Glomerular visceral epithelial cell (primary cell): ENCODE data around the gene CCBE1.

Experiments used
- DNase-seq: peaks from one replicate; pipeline ENCODE4 v3.0.0-alpha.2; 2016; ENCODE audit errors: extremely low spot score

The CCBE1 gene

DNA sequence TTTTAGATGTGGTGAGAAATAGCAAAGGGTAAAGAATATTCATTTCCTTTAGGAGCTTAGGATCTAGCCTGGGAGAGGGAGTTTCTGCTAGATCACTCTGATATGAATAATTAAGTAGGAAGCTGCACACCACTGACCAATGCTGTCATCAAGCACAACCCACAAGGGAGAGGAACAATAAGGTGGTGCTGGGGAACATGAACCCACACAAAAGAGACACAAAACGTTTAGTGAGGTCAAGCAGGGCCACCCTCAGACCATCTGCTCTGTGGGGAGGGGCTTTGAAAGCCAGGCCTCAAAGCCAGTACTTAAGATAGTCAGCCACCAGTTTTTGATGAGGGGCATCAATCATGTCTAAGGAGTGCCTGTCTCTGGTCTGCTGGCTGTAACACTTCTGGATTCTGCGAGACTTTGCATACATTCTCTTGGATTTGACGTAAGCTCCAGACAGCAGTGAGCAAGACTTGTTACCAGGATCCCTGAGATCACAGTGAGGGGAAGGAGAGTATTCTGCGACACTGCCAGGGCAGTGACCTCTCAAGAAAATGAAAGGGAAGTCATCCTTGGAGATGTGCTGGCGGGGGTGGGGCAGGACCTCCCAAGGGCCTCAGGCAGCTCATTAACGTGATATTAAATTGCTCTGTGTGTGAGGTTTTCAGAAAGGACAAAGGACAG lies 127.0 kb downstream of the CCBE1 start:
- DNase-seq: peak; percentile 13

DNA sequence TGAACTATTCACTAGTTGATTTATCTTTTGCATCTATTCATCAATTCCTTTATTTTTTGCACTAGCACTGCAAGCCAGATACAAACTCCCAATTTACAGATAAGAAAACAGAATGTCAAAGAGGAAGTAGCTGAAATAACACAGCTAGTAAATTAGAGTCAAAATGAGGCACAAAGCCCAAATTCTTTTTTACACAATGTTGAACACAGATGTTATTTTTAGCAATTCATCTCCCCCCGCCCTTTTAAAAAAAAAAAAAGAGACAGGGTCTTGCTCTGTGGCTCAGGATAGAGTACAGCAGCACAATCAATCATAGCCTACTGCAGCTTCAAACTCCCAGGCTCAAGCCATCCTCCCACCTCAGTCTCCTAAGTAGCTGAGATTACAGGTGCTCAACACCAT lies 127.8 kb downstream of the CCBE1 start:
- no peak for DNase-seq

DNA sequence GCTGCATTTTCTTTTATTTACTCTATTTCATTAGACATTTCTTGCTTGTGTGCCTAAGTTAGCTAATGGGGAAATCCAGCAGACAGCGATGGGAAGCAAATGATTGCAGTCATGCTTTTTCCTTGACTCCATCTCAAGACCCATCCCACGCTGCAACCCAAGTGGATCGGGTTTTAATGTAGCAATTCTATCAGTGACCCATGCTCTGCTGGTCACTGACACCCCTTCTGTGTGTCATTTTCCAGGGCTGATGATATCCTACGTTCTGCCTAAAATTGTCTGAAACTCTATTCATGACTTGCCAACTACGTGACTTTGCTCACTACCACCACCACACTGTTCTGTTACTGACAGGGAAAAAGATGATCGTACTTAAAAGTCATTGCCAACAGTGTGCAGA lies 129.8 kb downstream of the CCBE1 start:
- DNase-seq: no peak

DNA sequence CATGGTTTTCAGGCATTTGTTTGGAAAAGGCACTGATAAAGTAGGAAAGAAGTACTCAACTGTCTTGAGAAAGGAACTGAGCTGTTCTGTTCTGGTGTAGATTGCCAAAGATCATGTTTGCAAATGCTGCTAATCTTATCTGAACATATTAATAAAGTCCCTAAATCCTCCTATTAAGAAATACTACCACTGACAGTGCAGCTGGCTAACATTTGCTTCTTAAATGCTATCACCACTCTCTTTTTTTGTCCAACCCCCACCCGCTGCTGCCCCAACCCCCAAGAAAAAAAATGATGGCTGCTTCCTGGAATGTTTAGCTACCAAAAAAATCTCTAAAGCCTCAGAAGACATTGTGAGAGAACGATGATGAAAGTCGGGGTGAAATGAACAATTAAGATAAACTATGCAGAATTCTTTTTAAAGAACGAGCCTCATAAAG lies 130.7 kb downstream of the CCBE1 start:
- DNase-seq: no peak

DNA sequence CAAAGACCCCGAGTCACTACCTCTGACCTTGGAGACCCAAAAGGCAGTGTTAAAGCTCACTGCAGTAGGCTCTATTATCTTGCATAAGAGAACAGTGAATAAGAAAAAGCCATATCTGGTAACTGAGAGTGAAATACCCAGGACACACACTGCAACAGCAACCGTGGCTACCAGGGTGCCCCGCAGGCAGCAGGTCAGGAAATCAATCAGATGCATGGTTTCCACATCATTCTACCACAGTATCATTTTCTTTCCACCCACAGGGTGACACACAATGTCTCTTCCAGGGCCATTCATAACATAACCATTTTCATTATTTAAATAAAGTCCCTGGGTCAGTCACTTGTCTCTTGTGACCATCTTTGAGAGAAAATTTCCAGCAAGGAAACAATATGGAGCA lies 131.3 kb downstream of the CCBE1 start:
- no peak for DNase-seq

DNA sequence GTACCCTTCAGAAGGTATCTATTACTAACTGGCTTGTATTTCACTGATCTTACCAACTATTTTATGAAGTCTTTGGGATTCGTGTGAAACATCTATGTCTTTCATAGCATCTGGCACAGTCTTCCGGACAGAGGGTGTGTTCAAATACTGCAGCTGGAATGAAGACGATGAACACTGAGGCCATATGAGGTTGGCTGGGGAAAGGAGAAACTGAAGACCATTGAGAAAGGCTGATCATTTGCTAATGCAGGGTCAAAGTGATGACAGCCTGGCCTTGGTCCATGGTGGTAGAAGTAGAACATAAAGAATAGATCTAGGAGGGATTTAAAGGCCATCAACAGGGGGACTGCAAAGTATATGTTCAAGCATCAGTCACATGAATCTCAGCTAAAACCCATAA lies 132.7 kb downstream of the CCBE1 start:
- DNase-seq: no peak

DNA sequence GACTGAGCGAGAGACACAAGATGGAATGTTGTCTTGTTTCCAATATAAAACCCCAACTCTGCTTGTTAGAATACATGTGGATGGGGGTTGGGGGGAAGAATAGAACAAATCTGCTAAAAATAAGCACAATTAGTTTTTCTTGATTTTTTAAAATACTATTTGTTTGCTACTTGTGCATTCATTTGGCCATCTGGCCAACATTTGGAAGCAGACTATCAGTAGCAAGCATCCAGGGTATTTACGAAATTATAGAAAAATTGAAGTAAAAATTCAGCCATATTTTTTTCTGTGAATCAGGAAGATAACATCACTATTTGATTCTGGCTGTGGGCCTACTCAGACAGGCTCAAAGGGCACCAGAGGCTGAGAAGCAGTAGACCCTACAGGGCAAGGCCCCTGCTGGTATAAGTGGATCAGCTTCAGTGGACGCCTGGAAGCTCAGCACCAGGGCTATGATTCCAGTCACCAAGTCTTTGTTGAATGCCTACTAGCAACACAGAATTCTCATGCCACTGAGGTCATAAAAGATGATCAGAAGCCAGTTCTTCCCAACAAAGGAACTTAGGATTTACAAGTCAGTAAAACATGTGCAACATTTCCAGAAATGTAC lies 133.9 kb downstream of the CCBE1 start:
- DNase-seq: no peak

DNA sequence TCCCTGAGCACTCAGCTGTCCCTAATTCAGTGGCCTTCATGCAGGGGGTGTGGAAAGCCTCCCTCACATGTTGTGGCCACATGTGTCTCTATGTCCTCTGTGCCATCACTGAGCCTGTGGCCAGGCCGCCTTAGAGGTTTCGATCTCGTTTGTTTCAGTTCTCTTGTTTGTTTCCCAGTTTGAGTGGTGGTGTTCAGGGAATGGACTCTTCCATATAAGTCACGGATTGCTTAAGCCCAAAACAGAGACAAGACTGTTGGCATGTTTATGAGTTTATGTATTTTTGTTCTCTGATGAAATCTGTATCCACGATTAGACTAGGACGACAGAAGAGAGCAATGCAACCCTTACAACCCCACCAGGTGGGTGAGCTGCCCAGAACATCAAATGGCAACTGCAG lies 134.5 kb downstream of the CCBE1 start:
- no peak for DNase-seq

DNA sequence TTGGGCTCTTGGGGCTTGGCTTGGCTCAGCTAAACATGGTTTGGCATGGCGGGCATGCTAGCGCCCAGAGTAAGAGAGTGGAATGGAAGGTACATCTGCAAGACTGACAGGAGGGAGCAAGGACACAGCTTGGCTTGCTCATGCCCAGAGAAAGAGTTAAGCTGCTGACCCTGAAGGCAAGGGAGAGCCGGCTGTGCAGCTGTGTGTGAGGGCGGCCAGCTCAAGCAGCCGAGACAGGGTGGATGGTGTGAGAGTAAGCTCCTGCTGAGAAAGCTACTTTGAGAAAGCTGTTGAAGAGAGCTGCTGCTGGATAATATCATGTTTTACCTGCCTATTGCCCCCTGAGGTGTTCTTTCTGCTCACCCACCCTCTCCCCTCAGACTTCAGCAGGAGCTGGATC lies 135.6 kb downstream of the CCBE1 start:
- no peak for DNase-seq

DNA sequence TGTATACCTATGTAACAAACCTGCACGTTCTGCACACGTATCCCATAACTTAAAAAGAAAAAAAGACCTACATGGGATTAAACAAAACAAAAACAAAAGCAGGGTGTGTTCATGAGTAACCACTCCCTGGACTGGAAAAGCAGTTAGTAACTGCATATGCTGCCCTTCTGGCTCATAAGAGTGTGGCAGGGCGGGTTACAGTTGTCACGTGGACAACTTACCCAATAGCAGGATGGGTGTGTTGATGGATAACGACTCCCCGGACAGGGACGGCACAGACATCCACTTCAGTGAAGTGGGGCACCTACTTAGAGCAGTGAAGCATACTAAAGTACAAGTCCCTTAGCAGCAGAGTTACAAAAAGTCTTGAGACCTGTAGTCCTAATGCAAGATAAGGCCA lies 136.7 kb downstream of the CCBE1 start:
- DNase-seq: no peak

DNA sequence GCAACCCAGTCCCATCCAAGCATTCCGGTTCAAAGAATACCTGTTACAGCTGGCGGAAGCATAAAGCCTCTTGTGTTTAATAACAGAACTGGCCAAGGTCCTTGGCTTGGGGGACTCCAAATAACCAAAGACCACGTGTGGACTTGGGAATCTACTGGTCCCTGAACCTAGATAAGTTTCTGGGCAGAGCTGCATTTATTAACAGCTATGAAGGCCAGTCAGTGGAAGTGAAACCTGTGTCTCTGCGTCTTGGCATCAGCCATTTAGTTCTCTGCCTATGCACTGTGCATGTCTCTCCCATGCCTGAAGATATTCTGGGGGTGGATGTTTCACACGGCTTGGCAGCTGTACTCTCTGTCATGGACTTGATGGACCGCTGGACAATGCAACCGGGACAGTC lies 137.7 kb downstream of the CCBE1 start:
- DNase-seq: no peak

DNA sequence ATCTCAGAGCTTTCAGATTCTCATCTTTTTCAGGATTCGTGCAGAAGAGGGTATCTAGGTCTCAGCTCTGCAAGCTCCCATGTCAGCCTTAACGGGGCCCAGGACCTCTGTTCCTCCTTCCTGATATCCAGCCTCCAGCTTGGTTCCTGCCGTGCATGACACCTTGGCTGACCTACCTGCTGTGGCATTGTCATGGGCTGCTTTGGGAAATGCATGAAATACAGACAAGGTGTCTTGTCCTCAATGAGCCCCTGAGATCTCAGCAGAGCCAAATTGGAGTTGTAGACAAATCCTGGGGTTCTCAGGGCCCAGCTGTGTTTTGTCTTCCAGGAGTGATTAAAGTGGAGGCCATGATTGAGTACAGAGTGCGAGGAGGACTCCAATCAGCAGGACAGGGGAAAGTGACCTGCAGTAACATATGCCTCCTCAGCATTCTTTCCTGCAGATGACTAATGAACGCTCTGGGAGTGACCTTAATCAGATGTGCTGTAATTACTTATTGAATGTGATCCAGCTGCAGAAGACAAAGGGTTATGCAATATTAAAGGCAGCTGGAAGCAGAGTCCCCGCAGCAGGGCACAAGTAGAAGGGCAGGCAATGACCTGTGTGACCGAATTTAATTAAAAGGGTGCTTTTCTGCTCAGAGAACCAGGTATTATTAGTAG lies 141.1 kb downstream of the CCBE1 start:
- DNase-seq: no peak

DNA sequence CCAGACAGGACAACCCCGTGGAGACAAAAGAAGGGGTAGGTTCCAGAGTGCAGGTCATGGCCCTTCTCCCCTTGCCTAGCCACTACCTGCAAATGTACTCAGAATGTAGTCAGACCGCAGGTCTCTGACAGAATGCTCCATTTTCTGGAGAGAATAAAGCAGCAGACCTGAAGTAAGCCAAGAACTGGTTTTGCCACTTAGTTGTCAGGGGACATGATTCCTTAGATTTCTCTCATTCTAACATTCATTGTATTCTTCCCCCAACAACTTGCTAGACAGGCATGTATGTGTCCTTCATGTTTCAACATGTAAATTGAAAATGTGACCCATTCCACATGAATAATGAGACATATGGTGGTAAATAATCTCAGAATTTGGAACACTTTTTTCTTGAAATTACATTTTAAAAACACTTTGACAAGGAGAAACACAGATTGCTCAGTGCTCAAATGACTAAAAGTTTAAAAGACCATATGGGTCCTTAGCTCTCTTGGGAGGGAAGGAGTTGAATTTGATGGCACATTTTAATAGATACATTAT lies 142.4 kb downstream of the CCBE1 start:
- DNase-seq: no peak

DNA sequence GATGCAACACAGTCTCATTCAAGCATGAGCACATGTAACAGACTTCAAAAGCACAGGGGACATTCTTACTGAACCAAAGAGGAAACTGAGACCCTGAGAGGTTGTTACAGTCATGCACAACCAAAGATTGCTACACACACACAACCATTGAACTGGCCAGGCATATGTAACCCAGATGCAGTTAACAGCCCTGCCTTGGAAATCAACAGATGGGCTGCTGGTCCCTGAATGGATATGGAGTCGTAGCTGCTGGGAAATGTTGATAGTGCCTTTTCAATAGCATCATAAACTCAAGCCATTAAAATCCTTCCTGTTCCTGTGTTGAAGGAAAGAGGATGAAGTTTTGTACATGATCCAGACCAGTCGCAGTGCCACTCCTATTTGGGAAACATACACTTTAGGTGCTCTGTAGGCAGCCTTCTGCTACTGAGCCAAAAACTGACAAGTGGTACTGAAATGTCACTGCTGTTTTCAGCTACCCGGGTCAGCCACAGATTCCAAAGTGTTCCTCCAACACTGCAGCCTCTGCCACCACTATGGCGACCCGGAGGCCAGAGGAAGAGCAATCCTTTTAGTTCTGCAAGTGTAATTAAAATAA lies 143.9 kb downstream of the CCBE1 start:
- no peak for DNase-seq

DNA sequence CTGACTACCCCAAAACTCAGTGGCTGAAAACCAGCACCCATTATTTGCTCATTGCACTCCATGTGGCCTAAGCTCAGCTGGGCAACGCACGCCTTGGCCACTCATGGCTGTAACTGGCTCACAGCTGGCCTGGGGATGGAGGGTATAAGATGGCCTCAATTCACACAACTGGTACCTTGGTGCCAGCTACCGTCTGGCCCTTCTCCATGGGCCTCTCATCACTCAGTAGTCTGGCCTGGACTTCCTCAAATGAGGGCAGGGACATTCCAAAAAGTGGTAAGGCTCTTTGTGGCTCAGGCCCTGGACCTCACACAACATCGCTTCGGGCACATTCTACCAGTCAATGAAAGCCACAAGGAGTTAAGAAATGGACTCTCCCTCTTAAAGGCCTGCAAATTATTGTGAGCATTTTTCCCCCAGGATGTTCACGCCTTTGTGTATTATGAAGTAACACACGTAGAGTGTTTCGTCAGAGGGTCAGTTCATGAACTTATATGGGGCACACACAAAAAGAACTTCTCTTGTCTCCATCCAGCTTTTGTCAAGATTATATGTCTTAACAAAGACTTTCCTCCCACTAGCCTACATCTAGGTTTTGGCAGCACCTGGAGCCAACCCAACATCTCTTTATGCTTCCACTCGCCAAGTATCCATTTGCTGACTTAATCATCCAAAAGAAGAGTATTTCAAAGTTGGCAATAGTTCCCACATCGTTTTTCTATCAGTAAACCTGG lies 145.2 kb downstream of the CCBE1 start:
- DNase-seq: no peak

DNA sequence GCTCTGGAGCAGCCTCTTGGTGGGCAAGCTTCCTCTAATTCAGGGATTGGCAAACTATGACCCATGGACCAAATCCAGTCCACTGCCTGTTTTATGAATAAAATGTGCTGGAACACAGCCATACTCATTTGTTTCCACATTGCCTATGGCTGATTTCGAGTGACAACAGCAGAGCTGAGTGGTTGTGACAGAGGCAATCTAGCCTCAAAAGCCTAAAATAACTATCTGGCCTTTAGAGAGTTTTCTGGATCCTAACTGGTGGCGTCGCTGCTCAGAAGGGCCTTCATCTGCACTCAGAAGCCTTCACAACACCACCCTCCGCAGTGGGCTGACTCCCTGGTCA lies 147.1 kb downstream of the CCBE1 start:
- no peak for DNase-seq

DNA sequence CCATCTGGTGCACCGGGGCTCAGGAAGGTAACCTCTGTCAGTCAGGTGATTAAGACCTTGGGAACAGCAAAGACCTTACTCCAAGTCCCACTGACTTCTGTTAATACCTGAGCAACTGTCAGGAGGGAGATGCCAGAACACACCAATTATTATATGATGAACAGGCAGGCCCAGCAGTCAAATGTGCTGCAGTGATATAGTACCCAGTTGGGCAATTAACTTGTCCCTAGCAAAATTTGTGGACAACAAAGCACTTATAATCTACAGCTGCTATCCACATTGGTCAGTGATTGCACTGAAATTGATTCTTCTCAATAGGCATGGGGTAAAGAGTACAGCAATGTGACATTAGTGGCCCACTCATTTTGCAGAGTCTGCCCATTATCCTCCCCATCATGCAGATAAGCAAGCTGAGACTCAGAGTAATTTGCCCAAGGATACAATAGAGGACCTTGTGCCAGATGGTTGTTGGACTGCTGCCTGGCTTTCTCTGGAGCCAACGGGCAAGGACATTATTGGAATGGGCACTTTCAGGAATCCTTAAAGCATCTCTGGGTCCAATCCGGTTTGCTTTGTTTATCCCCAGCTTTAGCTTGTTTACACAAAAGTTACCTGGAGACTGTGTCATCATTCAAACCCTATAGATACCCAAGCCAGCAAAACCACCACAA lies 147.6 kb downstream of the CCBE1 start:
- no peak for DNase-seq

DNA sequence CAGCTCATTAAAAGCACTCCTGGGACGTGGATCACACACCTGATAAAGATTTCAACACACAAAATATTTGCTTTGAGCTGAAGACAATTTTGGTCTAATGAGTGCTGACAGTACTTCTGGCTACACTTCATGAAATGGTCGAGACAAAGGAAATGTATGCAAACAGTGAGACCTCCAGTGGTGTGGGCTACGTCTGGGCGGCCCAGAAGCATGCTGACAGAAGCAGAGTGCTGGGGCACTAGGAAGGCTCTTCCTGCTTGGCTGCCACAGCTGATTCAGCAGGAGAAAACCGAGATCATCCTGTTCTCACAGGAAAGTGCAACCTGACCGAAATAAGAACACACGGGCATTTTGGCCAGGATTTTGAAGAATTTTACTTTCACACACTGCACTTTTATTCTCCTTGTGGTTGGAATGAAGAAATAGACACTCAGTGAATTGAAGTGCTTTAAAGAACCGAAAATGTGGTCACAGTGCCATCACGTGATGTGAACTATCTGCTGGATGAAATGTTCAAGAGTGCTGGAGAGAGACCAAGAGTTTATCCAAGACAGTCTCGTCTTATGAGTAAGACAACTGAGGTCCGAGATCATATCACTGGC lies 149.5 kb downstream of the CCBE1 start:
- peak; percentile 58 for DNase-seq

DNA sequence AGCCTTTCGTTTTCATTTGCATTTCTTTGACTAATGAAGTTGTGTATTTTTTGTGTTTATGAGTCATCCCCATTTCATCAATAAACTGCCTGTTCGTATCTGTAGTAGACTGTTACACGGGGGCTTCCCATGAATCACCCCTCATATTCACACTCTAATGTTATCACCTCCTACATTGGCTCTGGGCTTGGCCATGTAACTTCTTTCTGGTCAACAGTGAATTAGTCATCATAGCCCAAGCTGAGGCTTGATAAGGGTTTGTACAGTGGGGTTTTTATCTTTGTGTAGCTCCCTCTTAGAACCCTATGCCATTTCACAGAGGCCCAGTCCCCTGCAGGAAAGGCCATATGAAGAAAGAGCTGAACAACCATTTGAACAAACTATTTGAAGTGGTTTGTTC lies 151.0 kb downstream of the CCBE1 start:
- DNase-seq: no peak

DNA sequence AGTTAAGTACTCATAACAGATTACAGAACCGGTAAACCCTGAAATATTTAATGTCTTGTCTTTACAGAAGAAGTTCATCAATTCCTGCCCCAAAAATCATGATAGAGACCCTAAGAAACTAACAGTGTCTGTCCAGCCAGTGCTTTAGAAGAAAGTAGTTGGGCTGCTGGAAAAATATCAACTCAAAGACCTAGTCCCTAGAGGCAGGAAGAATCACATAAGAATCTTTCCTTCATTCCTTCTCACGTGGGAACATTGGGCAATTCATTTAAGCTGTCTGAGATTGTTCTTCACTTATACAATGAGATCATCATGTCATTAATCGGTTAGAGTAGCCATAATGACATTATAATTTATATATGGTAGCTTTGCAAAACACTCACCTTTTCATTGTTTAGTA lies 156.4 kb downstream of the CCBE1 start:
- DNase-seq: no peak

DNA sequence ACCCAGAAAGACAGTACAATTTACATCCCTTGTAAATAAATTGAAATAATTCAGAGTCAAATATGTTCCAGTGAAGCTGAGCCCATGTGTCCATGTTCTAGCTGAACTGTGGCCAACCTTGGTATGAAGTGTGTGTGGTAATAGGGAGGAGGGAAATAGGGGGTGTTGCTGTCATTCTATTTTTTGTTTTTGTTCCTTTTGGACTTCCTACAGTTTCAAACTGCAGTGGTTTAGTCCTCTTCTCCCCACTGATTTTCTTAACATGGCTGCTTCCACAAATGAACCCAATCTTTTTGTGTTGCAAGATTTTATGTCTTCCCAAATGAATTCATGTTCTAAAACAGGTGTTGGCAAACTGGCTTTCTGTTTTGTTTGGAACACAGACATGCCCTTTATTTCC lies 156.9 kb downstream of the CCBE1 start:
- no peak for DNase-seq
